Effector memory CD4-positive, alpha-beta T cell (primary cell): Measurements from ENCODE around the gene SIK3.

Experiments
- DNase-seq, 3 donors: peaks; one replicate each; pipeline ENCODE4 v3.0.0-alpha.2; 2020
- H3K27ac ChIP-seq: 2 replicates; pipeline ENCODE4 v1.7.0; 2013; ENCODE audit warnings: mild to moderate bottlenecking, low read length, moderate library complexity; ENCODE audit not compliant: insufficient read depth, poor library complexity, severe bottlenecking
- H3K27me3 ChIP-seq: replicated peaks from 2 replicates; pipeline ENCODE4 v1.7.0; 2013; ENCODE audit warnings: mild to moderate bottlenecking, low read length; ENCODE audit not compliant: insufficient read depth, control insufficient read depth, poor library complexity, severe bottlenecking
- H3K36me3 ChIP-seq: 2 replicates; pipeline ENCODE4 v1.7.0; 2013; ENCODE audit warnings: mild to moderate bottlenecking, low read length, moderate library complexity; ENCODE audit not compliant: control insufficient read depth, insufficient read depth
- H3K4me1 ChIP-seq: 2 replicates; pipeline ENCODE4 v1.7.0; 2013; ENCODE audit warnings: low read length, mild to moderate bottlenecking; ENCODE audit not compliant: control insufficient read depth, insufficient read depth, poor library complexity, severe bottlenecking
- H3K4me3 ChIP-seq: 2 replicates; pipeline ENCODE4 v1.7.0; 2013; ENCODE audit warnings: low read length, low read depth, mild to moderate bottlenecking; ENCODE audit not compliant: insufficient read depth, poor library complexity, severe bottlenecking
- H3K9me3 ChIP-seq: 2 replicates; pipeline ENCODE4 v1.7.0; 2013; ENCODE audit warnings: mild to moderate bottlenecking, low read length, moderate library complexity; ENCODE audit not compliant: control insufficient read depth

The SIK3 gene

GRCh38 chr11:116866804-116867455 lies 231.3 kb downstream of the SIK3 start:
- Histone ChIP-seq H3K4me1 (no peaks in the 10 kb centered on the region), H3K36me3 (peaks cover 65% of the 10 kb centered on the region), H3K4me3 (no peak overlapping the region), H3K27ac (no peak overlapping the region), H3K27me3 (no peaks in the 10 kb centered on the region), H3K9me3 (no peaks in the 10 kb centered on the region)
- no peak for DNase-seq

GRCh38 chr11:116865696-116866095 lies 232.5 kb downstream of the SIK3 start:
- Histone ChIP-seq H3K4me3 (no peak overlapping the region), H3K27me3 (no peaks in the 10 kb centered on the region), H3K36me3 (peaks cover 67% of the 10 kb centered on the region), H3K27ac (no peak overlapping the region), H3K9me3 (no peaks in the 10 kb centered on the region), H3K4me1 (no peaks in the 10 kb centered on the region)
- DNase-seq: no peak

GRCh38 chr11:116864531-116864930 lies 233.7 kb downstream of the SIK3 start:
- H3K27ac ChIP-seq: no peak overlapping the region
- no peaks in the 10 kb centered on the region for H3K9me3 ChIP-seq
- no peaks in the 10 kb centered on the region for H3K4me1 ChIP-seq
- H3K4me3 ChIP-seq: no peak overlapping the region
- H3K36me3 ChIP-seq: peaks cover 64% of the 10 kb centered on the region
- no peak for DNase-seq
- H3K27me3 ChIP-seq: no peaks in the 10 kb centered on the region

- no peak for DNase-seq
- Histone ChIP-seq H3K27ac (no peak overlapping the region), H3K4me1 (no peaks in the 10 kb centered on the region), H3K9me3 (no peaks in the 10 kb centered on the region), H3K27me3 (no peaks in the 10 kb centered on the region), H3K36me3 (peaks cover 67% of the 10 kb centered on the region), H3K4me3 (no peak overlapping the region)
Measured at GRCh38 chr11:116862951-116863350, 235.3 kb downstream of the SIK3 start.

- H3K9me3 ChIP-seq: no peaks in the 10 kb centered on the region
- no peak for DNase-seq
- H3K4me3 ChIP-seq: no peak overlapping the region
- H3K36me3 ChIP-seq: peaks cover 67% of the 10 kb centered on the region
- H3K4me1 ChIP-seq: no peaks in the 10 kb centered on the region
- no peaks in the 10 kb centered on the region for H3K27me3 ChIP-seq
- H3K27ac ChIP-seq: no peak overlapping the region
Measured at GRCh38 chr11:116862185-116862584, 236.0 kb downstream of the SIK3 start.

- no peaks in the 10 kb centered on the region for H3K27me3 ChIP-seq
- H3K27ac ChIP-seq: no peak overlapping the region
- no peak overlapping the region for H3K4me3 ChIP-seq
- H3K9me3 ChIP-seq: no peaks in the 10 kb centered on the region
- H3K4me1 ChIP-seq: peaks cover 2% of the 10 kb centered on the region
- H3K36me3 ChIP-seq: peaks cover 68% of the 10 kb centered on the region
- no peak for DNase-seq
Measured at GRCh38 chr11:116861539-116861938, 236.7 kb downstream of the SIK3 start.

GRCh38 chr11:116860303-116860702 lies 237.9 kb downstream of the SIK3 start:
- Histone ChIP-seq H3K9me3 (no peaks in the 10 kb centered on the region), H3K4me1 (peaks cover 15% of the 10 kb centered on the region), H3K36me3 (peaks cover 64% of the 10 kb centered on the region), H3K27me3 (no peaks in the 10 kb centered on the region), H3K4me3 (no peak overlapping the region), H3K27ac (no peak overlapping the region)
- no peak for DNase-seq

- no peak overlapping the region for H3K4me3 ChIP-seq
Measured at GRCh38 chr11:116859175-116859574, 239.1 kb downstream of the SIK3 start.

GRCh38 chr11:116857936-116858335 lies 240.3 kb downstream of the SIK3 start:
- no peaks in the 10 kb centered on the region for H3K27me3 ChIP-seq
- no peak overlapping the region for H3K27ac ChIP-seq
- no peak overlapping the region for H3K4me3 ChIP-seq
- no peaks in the 10 kb centered on the region for H3K9me3 ChIP-seq
- peaks cover 51% of the 10 kb centered on the region for H3K36me3 ChIP-seq
- DNase-seq: no peak
- peaks cover 34% of the 10 kb centered on the region for H3K4me1 ChIP-seq

More at GRCh38 chr11:116859175-116859574, 239.1 kb downstream of the SIK3 start:
- H3K4me1 ChIP-seq: peaks cover 22% of the 10 kb centered on the region
- no peaks in the 10 kb centered on the region for H3K9me3 ChIP-seq
- peaks cover 55% of the 10 kb centered on the region for H3K36me3 ChIP-seq
- H3K27ac ChIP-seq: no peak overlapping the region
- H3K27me3 ChIP-seq: no peaks in the 10 kb centered on the region
- no peak for DNase-seq

GRCh38 chr11:116857316-116857715 lies 240.9 kb downstream of the SIK3 start:
- H3K36me3 ChIP-seq: peaks cover 50% of the 10 kb centered on the region
- DNase-seq: no peak
- H3K27ac ChIP-seq: no peak overlapping the region
- H3K27me3 ChIP-seq: no peaks in the 10 kb centered on the region
- peaks cover 40% of the 10 kb centered on the region for H3K4me1 ChIP-seq
- no peak overlapping the region for H3K4me3 ChIP-seq
- no peaks in the 10 kb centered on the region for H3K9me3 ChIP-seq
